BE2C (cell line): ENCODE measurements around the gene NR2F2. TPM values are rescaled to one million over a fixed set of nuclear protein-coding genes. Genes with fewer than 3 reads are reported as not detected.

Source experiments
- DNase-seq: peaks from one replicate; pipeline ENCODE4 v3.0.0-alpha.2; 2020
- H3K27me3 ChIP-seq: fragments of 250-450 bp; sonication (Bioruptor Pico); 2 replicates; pipeline ENCODE4 v1.5.1; 2020; ENCODE audit warnings: mild to moderate bottlenecking
- H3K36me3 ChIP-seq: fragments of 250-450 bp; sonication (Bioruptor Pico); 2 replicates; pipeline ENCODE4 v1.5.1; 2020; ENCODE audit warnings: mild to moderate bottlenecking
- H3K4me1 ChIP-seq: fragments of 250-450 bp; sonication (Bioruptor Pico); 2 replicates; pipeline ENCODE4 v1.5.1; 2020
- H3K4me3 ChIP-seq: 2 replicates; pipeline ENCODE4 v1.5.1; 2011; ENCODE audit warnings: low read depth, low read length
- H3K9me3 ChIP-seq: fragments of 250-450 bp; sonication (Bioruptor Pico); 2 replicates; pipeline ENCODE4 v1.5.1; 2020
- CTCF ChIP-seq: IDR thresholded peaks from 2 replicates; pipeline ENCODE4 v1.5.1; 2012; ENCODE audit warnings: mild to moderate bottlenecking, low read depth, low read length
- polyA plus RNA-seq: library from polyadenylated mRNA; unstranded; fragments of >200 nt; gene quantifications from one replicate; pipeline ENCODE4 v1.2.1, GENCODE V29; 2012; ENCODE audit warnings: low read depth, missing spikeins; ENCODE audit not compliant: insufficient read length, insufficient read depth

Gene NR2F2
- 82.4 TPM for polyA plus RNA-seq

DNA sequence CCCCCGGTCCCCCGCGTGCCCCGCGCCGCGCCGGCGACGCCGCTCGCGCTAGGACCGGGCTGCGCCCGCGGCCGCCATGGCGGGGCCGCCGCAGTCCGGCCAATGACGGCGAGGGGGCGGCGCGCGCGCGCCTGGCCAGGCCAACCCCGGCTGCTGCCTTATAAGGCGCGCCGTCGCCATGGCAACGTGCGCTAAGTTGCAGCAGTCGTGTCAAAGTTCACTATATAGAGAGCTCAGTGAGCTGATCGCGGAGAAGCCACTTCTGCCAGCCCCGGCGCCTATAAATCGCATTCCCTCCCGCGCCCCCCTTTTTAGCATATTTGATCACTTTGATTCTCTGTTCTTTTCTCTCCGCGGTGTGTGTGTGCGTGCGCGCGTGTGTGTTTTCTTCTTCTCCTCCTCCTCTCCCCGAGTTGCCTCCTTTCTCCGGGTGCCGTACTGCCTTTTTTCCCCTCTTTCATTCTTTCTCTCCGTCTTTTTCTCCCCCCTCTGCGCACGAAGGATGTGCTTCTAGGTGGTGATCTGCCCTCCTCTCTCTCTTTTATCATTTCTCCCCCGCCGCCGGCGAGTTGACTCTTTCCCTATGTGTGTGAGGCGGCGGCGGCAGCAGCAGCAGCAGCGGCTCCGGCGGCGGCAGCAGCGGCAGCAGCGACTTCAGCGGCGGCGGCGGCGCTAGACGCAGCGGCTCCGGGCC is at the start of gene NR2F2:
NR2F2 (plus strand) TSS at position 251 of the 694 bp plus-strand sequence. CDS start 1,406 bp downstream, outside the sequence.
- peaks cover 3% of the 10 kb centered on the region for H3K4me1 ChIP-seq
- peaks cover 20% of the 10 kb centered on the region for H3K36me3 ChIP-seq
- peak; percentile 96 for DNase-seq
- no peak for TF ChIP-seq CTCF
- H3K9me3 ChIP-seq = no peaks in the 10 kb centered on the region
- peak within 1 kb of the TSS; percentile 85 for H3K4me3 ChIP-seq
- H3K27me3 ChIP-seq = peaks cover 15% of the 10 kb centered on the region

DNA sequence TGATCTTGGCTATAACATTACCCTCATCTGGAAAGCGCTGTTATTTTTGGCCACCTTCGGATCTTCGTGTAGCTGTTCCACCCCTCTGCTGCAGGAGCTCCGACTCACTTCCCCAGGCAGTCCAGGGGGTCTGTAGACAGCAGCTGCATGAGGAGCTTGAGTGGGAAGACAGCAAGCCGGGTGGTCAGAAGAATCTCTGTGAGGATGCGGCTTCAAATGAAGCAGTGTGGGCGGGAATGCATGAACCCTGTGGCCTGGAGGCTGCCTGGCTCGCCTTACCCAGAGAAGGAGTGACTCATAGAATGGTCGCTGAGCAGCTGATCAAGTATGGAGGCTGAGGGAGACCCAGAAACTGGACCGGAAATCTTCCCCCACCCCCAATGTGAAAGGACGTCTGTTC is 45.2 kb upstream of the NR2F2 start:
- Histone ChIP-seq H3K36me3 (no peaks in the 10 kb centered on the region), H3K4me3 (no peak overlapping the region), H3K9me3 (no peaks in the 10 kb centered on the region; the same call in 1 of the 2 replicates), H3K27me3 (peaks cover 6% of the 10 kb centered on the region), H3K4me1 (no peaks in the 10 kb centered on the region)
- DNase-seq = no peak
- TF ChIP-seq CTCF = no peak

DNA sequence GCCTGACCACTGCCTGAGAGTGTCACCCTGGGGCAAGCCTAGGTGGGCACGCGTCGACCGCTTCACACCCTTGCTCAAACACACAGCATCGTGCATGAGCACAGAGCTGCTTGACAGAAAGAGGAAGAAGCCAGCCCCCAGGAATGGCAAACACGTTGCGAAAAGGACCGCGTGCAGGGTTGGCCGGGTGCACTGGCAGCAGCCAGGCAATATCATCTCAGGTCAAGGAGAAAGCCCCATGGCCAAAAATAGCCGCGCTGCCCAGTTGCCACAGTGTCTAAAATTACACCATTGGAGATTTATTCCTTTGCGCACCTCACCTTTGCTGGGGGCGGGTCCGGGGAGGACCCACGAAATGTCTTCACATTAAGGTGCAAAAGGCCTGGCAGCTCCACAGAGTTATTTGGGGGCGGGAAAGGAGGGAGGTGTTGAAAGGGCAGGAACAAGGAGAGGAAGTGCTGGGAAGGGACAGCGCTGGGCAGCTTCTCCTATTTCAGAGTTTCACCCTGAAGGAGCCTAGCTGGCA is 44.7 kb upstream of the NR2F2 start:
- no peaks in the 10 kb centered on the region; the same call in 1 of the 2 replicates for H3K9me3 ChIP-seq
- H3K4me1 ChIP-seq = no peaks in the 10 kb centered on the region
- no peak overlapping the region for H3K4me3 ChIP-seq
- no peak for TF ChIP-seq CTCF
- H3K27me3 ChIP-seq = peaks cover 6% of the 10 kb centered on the region
- no peaks in the 10 kb centered on the region for H3K36me3 ChIP-seq
- no peak for DNase-seq

- no peak for DNase-seq
- no peaks in the 10 kb centered on the region for H3K36me3 ChIP-seq
- H3K4me3 ChIP-seq = no peak overlapping the region
- peaks cover 7% of the 10 kb centered on the region; the same call in 1 of the 2 replicates for H3K27me3 ChIP-seq
- TF ChIP-seq CTCF = no peak
- H3K4me1 ChIP-seq = no peaks in the 10 kb centered on the region
- no peaks in the 10 kb centered on the region for H3K9me3 ChIP-seq
Observed at GRCh38 chr15:96290679-96291078, 39.8 kb upstream of the NR2F2 start.

DNA sequence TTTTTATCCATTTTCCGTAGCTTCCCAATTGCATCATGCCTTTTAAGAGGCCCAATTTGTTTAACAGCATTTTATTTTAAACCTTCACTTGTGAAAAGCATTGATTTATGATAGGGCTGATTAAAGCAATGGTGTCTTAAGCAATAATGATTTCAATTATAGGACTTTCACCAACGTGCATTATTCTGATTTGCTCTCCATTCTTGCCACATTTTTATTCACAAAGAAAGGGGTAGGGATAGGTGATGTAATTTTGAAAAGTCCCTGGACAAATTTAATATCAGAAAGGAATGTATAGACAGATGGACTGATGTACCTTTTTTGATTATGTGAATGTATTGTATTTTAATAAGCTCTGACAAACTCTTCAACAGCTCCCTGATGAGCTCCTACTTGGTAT is 37.9 kb upstream of the NR2F2 start:
- Histone ChIP-seq H3K36me3 (no peaks in the 10 kb centered on the region), H3K4me3 (no peak overlapping the region), H3K4me1 (no peaks in the 10 kb centered on the region), H3K9me3 (no peaks in the 10 kb centered on the region), H3K27me3 (peaks cover 7% of the 10 kb centered on the region; the same call in 1 of the 2 replicates)
- DNase-seq = no peak
- no peak for TF ChIP-seq CTCF

DNA sequence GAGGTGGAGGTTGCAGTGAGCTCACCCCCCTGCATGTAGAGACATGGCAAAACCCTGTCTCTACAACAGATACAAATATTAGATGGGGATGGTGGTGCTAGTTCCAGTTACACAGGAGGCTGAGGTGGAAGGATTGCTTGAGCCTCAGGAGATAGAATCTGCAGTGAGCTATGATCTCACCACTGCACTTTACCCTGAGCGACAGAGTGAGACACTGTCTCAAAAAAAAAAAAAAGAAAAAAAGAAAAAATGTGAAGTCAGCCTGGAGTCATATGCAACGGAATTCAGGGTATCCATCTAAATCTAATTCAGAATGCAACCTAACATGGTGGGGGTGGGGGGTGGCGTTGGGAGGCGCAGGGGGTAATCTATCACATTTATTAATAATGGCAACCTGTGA is 37.1 kb upstream of the NR2F2 start:
- Histone ChIP-seq H3K9me3 (no peaks in the 10 kb centered on the region), H3K4me1 (no peaks in the 10 kb centered on the region), H3K27me3 (0 out of 2 replicates have a peak, but pooled peaks cover 4% of the 10 kb centered on the region), H3K4me3 (no peak overlapping the region), H3K36me3 (no peaks in the 10 kb centered on the region)
- no peak for TF ChIP-seq CTCF
- no peak for DNase-seq
